Purkinje cell (primary cell): ENCODE results near the gene HJURP. TPM values are rescaled to one million over a fixed set of nuclear protein-coding genes. Genes with fewer than 3 reads are reported as not detected.

Experiments
- polyA plus RNA-seq: library from polyadenylated mRNA; unstranded; fragments of >200 nt; fragmentation: Nextera tagmentation; gene quantifications from 2 replicates; pipeline ENCODE4 v1.2.1, GENCODE V29; 2014

Gene HJURP
- not detected in 2 replicates for polyA plus RNA-seq

GRCh38 chr2:233854241-233854981 lies at the start of gene HJURP:
TSS of gene HJURP (minus strand) at chr2:233854535. CDS start at chr2:233854500, 35 bp downstream.

GRCh38 chr2:233867993-233868532 lies 13.7 kb upstream of the HJURP start, which contains the start of gene MSL3B:
TSS of gene MSL3B (minus strand) at chr2:233868386.

Other genes starting within 250 kb of the HJURP start
- gene UGT1A8, start 236.9 kb downstream of the HJURP start, polyA plus RNA-seq = not detected in 2 replicates
- gene UGT1A10, start 218.1 kb downstream of the HJURP start, polyA plus RNA-seq = not detected in 2 replicates
- not detected in 2 replicates for gene UGT1A9, start 182.6 kb downstream of the HJURP start, polyA plus RNA-seq
- not detected in 2 replicates for gene UGT1A7, start 172.6 kb downstream of the HJURP start, polyA plus RNA-seq
- gene UGT1A6, start 161.6 kb downstream of the HJURP start, polyA plus RNA-seq = not detected in 2 replicates
- gene UGT1A5, start 141.6 kb downstream of the HJURP start, polyA plus RNA-seq = not detected in 2 replicates
- not detected in 2 replicates for gene UGT1A4, start 135.8 kb downstream of the HJURP start, polyA plus RNA-seq
- gene UGT1A3, start 125.5 kb downstream of the HJURP start, polyA plus RNA-seq = not detected in 2 replicates
- not detected in 2 replicates for gene UGT1A1, start 94.3 kb downstream of the HJURP start, polyA plus RNA-seq
- not detected in 2 replicates for gene MROH2A, start 76.2 kb downstream of the HJURP start, polyA plus RNA-seq
- 3.0 and 5.9 TPM in 2 replicates for gene TRPM8, start 62.8 kb upstream of the HJURP start, polyA plus RNA-seq
- not detected in 2 replicates for gene SPP2, start 196.2 kb upstream of the HJURP start, polyA plus RNA-seq